Right atrium auricular region (tissue), 2 donors: Measurements from ENCODE around the gene SLFN13. TPM values are rescaled to one million over a fixed set of nuclear protein-coding genes. Genes with fewer than 3 reads are reported as not detected.

ENCODE experiments used
- DNase-seq: peaks from one replicate; pipeline ENCODE4 v3.0.0-alpha.2; 2019; ENCODE audit warnings: low spot score
- H3K27ac ChIP-seq, 2 donors: fragments of 200-600 bp; sonication (generic); 1 replicate in 1 of 2; 2 replicates in 1 of 2; pipeline ENCODE4 v1.5.1; 2016 to 2019
- H3K27me3 ChIP-seq, 2 donors: fragments of 200-600 bp; sonication (generic); one replicate each; pipeline versions ENCODE4 v1.5.1 to v1.6.0; 2017 to 2019
- H3K36me3 ChIP-seq: fragments of 200-600 bp; sonication (generic); one replicate; pipeline ENCODE4 v1.5.1; 2016
- H3K4me1 ChIP-seq, 2 donors: fragments of 200-600 bp; sonication (generic); one replicate each; pipeline versions ENCODE4 v1.5.1 to v1.6.0; 2017 to 2019
- H3K4me3 ChIP-seq, 2 donors: fragments of 200-600 bp; sonication (generic); 1 replicate in 1 of 2; 2 replicates in 1 of 2; pipeline ENCODE4 v1.5.1; 2017 to 2019; ENCODE audit warnings: mild to moderate bottlenecking in 1 of 2, moderate library complexity in 1 of 2
- H3K9me3 ChIP-seq, 2 donors: fragments of 200-600 bp; sonication (generic); one replicate each; pipeline ENCODE4 v1.5.1; 2019
- total RNA-seq, 2 donors: library from RNA; depleted of rRNA; stranded (reverse); fragments of >200 nt; gene quantifications; one replicate each; pipeline ENCODE4 v1.1.0, GENCODE V29; 2016
- TF ChIP-seq, protein P1 (sequence below), 2 donors: fragments of 200-600 bp; sonication (generic); IDR thresholded peaks; one replicate each; pipeline ENCODE4 v1.5.1; 2019; ENCODE audit warnings: antibody characterized with exemption in 2 of 2

SLFN13 gene
- 1 to 10 TPM; 1.1 to 1.3 TPM for total RNA-seq

- H3K27ac ChIP-seq, result peak within 1 kb of the TSS; percentile 45 to 73
Observed at GRCh38 chr17:35448214-35448898, at the start of gene SLFN13. Gene SLFN13, minus strand, starts transcription at chr17:35448766. Its CDS starts 3,086 bp downstream, at chr17:35445680.

GRCh38 chr17:35496451-35497290 is 48.1 kb upstream of the SLFN13 start:
- H3K27ac ChIP-seq, result no peak overlapping the region
- no peaks in the 10 kb centered on the region for H3K36me3 ChIP-seq
- H3K27me3 ChIP-seq, result peaks cover 11 to 31% of the 10 kb centered on the region in 2 donors
- TF ChIP-seq, protein P1, sequence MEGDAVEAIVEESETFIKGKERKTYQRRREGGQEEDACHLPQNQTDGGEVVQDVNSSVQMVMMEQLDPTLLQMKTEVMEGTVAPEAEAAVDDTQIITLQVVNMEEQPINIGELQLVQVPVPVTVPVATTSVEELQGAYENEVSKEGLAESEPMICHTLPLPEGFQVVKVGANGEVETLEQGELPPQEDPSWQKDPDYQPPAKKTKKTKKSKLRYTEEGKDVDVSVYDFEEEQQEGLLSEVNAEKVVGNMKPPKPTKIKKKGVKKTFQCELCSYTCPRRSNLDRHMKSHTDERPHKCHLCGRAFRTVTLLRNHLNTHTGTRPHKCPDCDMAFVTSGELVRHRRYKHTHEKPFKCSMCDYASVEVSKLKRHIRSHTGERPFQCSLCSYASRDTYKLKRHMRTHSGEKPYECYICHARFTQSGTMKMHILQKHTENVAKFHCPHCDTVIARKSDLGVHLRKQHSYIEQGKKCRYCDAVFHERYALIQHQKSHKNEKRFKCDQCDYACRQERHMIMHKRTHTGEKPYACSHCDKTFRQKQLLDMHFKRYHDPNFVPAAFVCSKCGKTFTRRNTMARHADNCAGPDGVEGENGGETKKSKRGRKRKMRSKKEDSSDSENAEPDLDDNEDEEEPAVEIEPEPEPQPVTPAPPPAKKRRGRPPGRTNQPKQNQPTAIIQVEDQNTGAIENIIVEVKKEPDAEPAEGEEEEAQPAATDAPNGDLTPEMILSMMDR (IDR thresholded peaks at IDR 0.05), result no peak
- peaks cover 0 to 16% of the 10 kb centered on the region in 2 donors for H3K4me1 ChIP-seq
- H3K4me3 ChIP-seq, result no peak overlapping the region
- H3K9me3 ChIP-seq, result no peaks in the 10 kb centered on the region
- no peak for DNase-seq

More at GRCh38 chr17:35448214-35448898, at the start of gene SLFN13:
- peaks cover 0 to 24% of the 10 kb centered on the region in 2 donors for H3K4me1 ChIP-seq
- H3K4me3 ChIP-seq, result peak within 1 kb of the TSS; percentile 38 to 63
- H3K27me3 ChIP-seq, result no peaks in the 10 kb centered on the region
- no peaks in the 10 kb centered on the region for H3K36me3 ChIP-seq
- H3K9me3 ChIP-seq, result no peaks in the 10 kb centered on the region
- TF ChIP-seq, protein P1 (IDR thresholded peaks at IDR 0.05), result no peak
- peak; percentile 81 for DNase-seq

- Histone ChIP-seq H3K27me3 (peaks cover 11 to 41% of the 10 kb centered on the region in 2 donors), H3K27ac (no peak overlapping the region), H3K9me3 (no peaks in the 10 kb centered on the region), H3K4me1 (peaks cover 0 to 21% of the 10 kb centered on the region in 2 donors), H3K36me3 (no peaks in the 10 kb centered on the region), H3K4me3 (no peak overlapping the region)
- DNase-seq, result no peak
- TF ChIP-seq, protein P1 (IDR thresholded peaks at IDR 0.05), result no peak
Observed at GRCh38 chr17:35493040-35493439, 44.5 kb upstream of the SLFN13 start.

DNA sequence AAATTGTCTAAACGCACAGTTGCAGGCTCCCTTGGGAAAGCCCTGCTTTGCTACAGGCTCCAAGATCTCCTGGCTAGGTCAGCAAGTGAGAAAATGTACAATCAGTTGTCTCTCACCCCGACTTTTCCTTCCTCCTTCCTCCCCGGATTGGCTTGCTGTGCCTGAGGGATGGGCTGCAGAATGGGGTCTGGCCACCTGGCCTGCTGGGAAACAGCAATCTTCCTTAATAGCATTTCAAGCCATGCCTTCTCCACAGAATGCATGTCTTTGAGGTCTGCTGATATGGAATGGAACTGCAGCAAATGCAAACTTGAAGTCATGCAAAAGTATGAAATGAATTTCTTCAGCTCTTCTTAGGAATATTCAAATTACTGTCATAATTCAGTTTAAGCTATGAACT is 42.9 kb upstream of the SLFN13 start:
- DNase-seq, result no peak
- peaks cover 11 to 30% of the 10 kb centered on the region in 2 donors for H3K27me3 ChIP-seq
- H3K36me3 ChIP-seq, result no peaks in the 10 kb centered on the region
- TF ChIP-seq, protein P1 (IDR thresholded peaks at IDR 0.05), result no peak
- H3K4me1 ChIP-seq, result peaks cover 0 to 26% of the 10 kb centered on the region in 2 donors
- no peak overlapping the region for H3K4me3 ChIP-seq
- no peak overlapping the region for H3K27ac ChIP-seq
- no peaks in the 10 kb centered on the region for H3K9me3 ChIP-seq

GRCh38 chr17:35489944-35490343 is 41.4 kb upstream of the SLFN13 start:
- TF ChIP-seq, protein P1 (IDR thresholded peaks at IDR 0.05), result no peak
- Histone ChIP-seq H3K9me3 (no peaks in the 10 kb centered on the region), H3K4me1 (peaks cover 0 to 20% of the 10 kb centered on the region in 2 donors), H3K27me3 (peaks cover 8 to 18% of the 10 kb centered on the region in 2 donors), H3K27ac (no peak overlapping the region), H3K36me3 (no peaks in the 10 kb centered on the region), H3K4me3 (no peak overlapping the region)
- DNase-seq, result no peak
